IPS-18c (cell line): ENCODE measurements around the gene OPRL1.
"Not testable (repeated sequence)": the region's sequence is repeated elsewhere in the genome, so short reads cannot be mapped to it uniquely, and the experiment has no call there.

ENCODE experiments used
- H3K4me3 ChIP-seq: 2 replicates; pipeline ENCODE4 v1.7.0; 2013; ENCODE audit warnings: low read depth, mild to moderate bottlenecking, low read length, moderate library complexity; ENCODE audit not compliant: insufficient read depth
- H3K9me3 ChIP-seq: one replicate; pipeline ENCODE4 v1.6.1; 2013; ENCODE audit warnings: mild to moderate bottlenecking, low read length, moderate library complexity; ENCODE audit not compliant: control insufficient read depth, insufficient read depth

The OPRL1 gene

DNA sequence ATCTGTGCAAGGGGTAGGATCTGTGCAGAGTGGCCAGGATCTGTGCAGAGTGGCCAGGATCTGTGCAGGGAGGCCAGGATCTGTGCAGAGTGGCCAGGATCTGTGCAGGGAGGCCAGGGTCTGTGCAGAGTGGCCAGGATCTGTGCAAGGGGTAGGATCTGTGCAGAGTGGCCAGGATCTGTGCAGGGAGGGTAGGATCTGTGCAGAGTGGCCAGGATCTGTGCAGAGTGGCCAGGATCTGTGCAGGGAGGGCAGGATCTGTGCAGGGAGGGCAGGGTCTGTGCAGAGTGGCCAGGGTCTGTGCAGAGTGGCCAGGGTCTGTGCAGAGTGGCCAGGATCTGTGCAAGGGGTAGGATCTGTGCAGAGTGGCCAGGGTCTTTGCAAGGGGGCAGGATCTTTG is 8.7 kb downstream of the OPRL1 start:
- not testable (repeated sequence) for H3K9me3 ChIP-seq, H3K4me3 ChIP-seq

DNA sequence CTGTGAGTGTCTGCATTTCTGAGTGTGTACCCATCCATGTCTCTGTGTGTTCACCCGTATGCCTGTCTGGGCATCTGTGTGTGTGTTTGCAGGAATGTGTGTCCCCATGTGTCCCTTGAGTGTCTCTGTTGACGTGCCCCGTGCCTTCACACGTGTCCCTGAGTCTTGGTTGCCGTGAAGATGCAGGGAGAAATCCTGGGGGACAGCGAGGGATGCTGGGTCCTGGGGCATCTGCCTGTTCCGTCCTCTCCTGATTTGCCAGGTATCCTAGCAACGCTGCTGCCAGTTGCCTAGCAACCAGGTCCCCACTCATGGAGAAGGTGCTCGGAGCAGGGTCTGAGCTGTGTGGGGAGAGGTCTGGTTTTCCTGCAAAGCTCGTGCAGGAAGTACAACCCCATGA is 10.3 kb downstream of the OPRL1 start:
- Histone ChIP-seq H3K9me3 (peaks cover 2% of the 10 kb centered on the region), H3K4me3 (no peak overlapping the region)

DNA sequence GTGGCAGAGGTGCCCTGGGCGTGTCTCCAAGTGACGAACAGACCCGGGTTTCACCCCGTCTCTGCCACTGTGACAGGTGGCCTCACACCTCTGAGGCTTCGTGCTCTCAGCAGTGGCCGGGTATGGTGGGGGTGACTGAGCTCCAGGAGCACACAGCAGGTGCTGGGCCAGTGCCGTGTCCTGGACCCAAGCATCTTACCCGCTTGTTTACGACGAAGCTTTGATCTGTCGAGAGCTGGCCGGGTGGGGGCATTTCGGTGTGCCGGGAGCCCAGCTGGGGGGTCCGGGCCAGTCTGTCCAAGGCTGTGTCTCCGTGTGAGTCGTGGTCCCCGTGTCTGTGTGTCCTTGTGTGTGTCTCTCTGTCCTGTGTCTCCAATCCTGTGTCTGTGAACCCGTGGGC is 11.5 kb downstream of the OPRL1 start:
- Histone ChIP-seq H3K9me3 (peaks cover 2% of the 10 kb centered on the region), H3K4me3 (no peak overlapping the region)

DNA sequence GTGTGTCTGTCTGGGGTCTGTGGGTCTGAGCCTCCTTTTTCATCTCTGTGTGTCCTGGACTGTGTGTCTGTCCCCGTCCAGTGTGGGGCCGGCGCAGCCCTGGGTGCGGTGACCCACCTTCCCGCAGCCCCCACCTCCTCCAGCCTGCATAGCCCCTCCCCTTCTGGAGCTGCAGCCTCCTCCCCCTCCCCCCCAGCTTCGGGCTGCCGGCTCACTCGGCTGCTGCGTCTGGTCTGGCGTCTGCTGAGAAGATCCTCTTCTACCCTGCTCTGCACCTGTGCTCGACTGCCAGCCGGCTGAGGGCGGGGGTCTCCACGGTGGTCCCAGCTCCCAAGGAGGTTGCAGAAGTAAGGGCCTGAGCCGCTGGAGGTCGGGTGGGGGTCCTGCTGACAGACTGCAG is 11.9 kb downstream of the OPRL1 start:
- peaks cover 2% of the 10 kb centered on the region for H3K9me3 ChIP-seq
- no peak overlapping the region for H3K4me3 ChIP-seq

DNA sequence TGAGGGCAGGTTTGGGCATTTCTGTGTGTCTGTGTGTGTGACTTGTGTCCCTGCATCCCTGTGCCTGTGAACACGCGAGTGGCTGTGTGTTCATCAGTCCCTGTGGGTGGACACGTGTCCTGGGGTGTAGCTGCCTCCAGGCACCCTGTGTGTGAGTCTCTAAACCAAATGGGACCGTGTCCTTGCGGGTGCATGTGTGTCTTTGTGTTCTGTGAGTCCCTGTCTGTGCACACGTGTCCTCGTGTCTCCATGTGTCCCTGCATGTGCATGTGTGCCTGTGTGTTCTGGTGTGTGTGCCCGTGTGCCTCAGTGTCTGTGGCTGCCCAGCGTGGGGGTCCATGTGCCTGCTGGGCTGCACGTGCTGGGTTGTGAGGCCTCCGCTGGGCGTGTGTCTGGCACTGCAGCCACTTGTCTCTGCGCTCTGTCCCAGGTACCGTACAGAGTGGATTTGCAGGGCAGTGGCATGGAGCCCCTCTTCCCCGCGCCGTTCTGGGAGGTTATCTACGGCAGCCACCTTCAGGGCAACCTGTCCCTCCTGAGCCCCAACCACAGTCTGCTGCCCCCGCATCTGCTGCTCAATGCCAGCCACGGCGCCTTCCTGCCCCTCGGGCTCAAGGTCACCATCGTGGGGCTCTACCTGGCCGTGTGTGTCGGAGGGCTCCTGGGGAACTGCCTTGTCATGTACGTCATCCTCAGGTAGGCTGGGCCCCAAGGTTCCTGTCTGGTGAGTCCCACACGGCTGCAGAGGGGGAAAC is 12.6 kb downstream of the OPRL1 start:
- Histone ChIP-seq H3K9me3 (peaks cover 1% of the 10 kb centered on the region), H3K4me3 (no peak overlapping the region)

DNA sequence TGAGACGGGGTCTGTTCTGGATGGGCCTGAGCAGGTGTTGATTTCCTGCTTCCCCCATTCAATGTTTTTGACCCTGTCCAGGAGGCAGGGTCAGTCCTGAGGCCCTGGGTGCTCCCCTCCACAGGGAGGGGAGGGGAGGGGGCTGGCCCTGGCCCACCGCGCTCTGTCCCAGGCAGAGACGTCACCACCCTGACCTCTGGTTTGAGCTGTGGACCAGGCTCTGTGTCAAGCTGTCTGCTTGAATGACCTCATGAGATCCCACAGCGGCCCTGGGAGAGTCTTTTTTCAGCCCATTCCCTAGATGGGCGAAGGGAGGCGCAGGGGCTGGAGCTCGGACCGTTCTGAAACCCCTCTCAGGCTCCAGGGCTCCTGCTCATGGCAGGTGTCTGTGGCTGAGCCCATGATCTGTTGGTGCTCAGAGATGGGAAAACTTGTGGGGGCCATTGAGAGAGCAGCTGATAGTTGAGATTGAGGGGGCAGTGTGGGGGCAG is 13.2 kb downstream of the OPRL1 start:
- Histone ChIP-seq H3K4me3 (no peak overlapping the region), H3K9me3 (no peaks in the 10 kb centered on the region)

DNA sequence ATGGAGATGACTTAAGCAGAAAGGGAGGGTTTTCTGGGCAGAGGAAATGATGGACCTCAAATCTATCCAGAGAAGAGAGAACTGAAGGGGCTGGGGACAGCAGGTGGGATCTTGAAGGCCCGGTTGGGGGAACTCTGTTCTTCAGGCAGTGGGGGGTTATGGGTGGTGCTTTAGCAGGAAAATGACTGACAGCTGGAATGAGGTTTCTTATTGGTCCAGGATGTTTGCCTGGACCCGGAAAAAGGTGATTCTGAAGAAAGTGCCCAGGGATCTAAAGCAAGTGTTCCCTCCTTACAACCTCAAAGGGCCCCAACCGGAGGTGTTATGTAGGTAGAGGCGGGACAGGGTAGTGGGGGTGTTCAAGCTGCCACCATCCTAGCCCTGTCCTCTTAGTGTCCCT is 15.6 kb downstream of the OPRL1 start:
- no peak overlapping the region for H3K4me3 ChIP-seq
- no peaks in the 10 kb centered on the region for H3K9me3 ChIP-seq

DNA sequence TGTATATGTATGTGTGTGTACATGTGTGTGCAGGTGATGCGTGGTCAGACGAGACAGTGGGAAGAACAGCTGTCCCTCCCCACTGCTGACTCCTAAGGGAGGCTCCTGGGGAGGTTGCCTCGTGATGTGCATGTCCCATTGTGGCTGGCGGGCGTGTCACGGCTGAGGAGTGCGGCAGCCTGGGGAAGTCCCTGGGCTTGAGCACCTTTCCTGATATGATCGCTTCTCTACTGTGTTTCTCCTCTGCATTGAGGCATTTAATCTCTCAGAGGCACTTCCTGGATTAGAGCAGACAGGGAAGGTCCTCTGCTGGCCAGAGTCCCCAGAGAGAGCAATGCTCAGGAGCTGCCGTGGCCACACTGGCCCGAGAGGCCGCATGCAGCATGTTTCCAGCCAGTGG is 16.0 kb downstream of the OPRL1 start:
- Histone ChIP-seq H3K9me3 (no peaks in the 10 kb centered on the region), H3K4me3 (no peak overlapping the region)

DNA sequence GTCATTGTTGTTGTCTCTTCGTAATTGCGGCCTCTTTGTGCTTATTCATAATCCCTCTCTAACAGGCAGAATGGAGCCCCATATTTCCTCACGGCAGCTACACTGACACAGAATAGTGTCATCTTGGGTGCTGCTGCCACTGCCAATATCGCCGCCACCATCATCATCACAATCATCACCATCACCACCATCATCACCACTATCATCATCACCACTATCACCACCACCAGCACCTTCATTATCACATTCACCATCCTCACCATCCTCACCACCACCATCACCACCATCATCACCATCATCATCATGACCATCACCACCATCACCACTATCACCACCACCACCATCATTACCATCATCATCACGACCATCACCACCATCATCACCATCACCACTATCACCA is 16.7 kb downstream of the OPRL1 start:
- H3K4me3 ChIP-seq: no peak overlapping the region
- no peaks in the 10 kb centered on the region for H3K9me3 ChIP-seq

DNA sequence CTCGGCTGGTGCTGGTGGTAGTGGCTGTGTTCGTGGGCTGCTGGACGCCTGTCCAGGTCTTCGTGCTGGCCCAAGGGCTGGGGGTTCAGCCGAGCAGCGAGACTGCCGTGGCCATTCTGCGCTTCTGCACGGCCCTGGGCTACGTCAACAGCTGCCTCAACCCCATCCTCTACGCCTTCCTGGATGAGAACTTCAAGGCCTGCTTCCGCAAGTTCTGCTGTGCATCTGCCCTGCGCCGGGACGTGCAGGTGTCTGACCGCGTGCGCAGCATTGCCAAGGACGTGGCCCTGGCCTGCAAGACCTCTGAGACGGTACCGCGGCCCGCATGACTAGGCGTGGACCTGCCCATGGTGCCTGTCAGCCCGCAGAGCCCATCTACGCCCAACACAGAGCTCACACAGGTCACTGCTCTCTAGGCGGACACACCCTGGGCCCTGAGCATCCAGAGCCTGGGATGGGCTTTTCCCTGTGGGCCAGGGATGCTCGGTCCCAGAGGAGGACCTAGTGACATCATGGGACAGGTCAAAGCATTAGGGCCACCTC is 18.7 kb downstream of the OPRL1 start:
- H3K4me3 ChIP-seq: no peak overlapping the region
- H3K9me3 ChIP-seq: no peaks in the 10 kb centered on the region

DNA sequence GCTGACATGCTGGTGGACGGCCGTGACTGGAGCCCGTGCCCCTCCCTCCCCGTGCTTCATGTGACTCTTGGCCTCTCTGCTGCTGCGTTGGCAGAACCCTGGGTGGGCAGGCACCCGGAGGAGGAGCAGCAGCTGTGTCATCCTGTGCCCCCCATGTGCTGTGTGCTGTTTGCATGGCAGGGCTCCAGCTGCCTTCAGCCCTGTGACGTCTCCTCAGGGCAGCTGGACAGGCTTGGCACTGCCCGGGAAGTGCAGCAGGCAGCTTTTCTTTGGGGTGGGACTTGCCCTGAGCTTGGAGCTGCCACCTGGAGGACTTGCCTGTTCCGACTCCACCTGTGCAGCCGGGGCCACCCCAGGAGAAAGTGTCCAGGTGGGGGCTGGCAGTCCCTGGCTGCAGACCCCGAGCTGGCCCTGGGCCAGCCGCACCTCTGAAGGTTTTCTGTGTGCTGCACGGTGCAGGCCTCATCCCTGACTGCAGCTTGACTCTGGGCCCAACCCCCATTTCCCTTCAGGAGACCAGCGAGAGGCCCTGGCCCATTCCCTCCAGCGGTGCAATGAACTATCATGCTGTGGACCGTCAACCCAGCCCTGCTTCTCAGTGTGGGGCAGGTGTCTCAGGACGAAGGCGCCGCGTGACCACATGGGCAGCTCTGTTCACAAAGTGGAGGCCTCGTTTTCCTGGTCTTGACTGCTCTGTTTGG is 19.4 kb downstream of the OPRL1 start:
- Histone ChIP-seq H3K9me3 (no peaks in the 10 kb centered on the region), H3K4me3 (no peak overlapping the region)

DNA sequence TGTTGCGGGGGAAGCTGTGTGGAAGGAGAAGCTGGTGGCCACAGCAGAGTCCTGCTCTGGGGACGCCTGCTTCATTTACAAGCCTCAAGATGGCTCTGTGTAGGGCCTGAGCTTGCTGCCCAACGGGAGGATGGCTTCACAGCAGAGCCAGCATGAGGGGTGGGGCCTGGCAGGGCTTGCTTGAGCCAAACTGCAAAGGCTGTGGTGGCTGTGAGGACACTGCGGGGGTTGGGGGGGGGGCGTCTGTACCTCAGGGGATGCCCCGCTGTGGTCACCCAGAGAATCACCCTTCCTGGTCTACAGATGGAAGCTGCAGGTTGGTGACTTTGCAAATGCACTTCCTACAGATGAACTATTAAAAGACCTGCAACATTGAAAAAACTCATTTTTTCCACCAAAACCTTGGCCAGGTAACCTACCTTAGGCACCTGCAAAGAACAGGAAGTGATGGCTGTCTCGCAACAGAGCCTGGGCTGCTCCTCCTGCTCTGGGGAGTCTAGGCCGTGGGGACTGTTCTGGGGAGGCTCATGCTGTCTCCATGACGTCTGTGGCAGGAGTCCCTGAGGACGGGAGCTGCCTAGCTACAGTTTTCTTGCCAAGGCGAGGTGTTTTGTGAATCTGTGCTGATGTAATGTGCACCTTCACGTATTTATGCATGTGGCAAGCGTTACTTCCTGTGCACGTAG is 20.1 kb downstream of the OPRL1 start:
- H3K9me3 ChIP-seq: no peaks in the 10 kb centered on the region
- no peak overlapping the region for H3K4me3 ChIP-seq

DNA sequence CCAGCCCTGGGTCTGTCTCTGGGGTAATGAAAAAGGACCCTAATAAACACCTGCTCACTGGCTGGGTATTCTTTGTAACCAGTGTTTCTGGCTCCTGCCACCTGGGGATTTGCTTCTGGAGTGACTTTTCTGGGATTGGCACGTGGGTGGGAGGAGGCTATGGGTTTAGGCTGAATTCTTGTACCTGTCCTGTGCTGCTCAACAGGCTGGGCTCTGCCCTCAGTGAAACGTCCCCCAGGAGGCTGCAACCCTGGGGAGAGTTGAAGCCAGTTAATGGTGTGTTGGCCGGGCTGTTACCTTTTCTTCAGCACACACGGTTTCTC is 20.6 kb downstream of the OPRL1 start:
- H3K4me3 ChIP-seq: no peak overlapping the region
- no peaks in the 10 kb centered on the region for H3K9me3 ChIP-seq

DNA sequence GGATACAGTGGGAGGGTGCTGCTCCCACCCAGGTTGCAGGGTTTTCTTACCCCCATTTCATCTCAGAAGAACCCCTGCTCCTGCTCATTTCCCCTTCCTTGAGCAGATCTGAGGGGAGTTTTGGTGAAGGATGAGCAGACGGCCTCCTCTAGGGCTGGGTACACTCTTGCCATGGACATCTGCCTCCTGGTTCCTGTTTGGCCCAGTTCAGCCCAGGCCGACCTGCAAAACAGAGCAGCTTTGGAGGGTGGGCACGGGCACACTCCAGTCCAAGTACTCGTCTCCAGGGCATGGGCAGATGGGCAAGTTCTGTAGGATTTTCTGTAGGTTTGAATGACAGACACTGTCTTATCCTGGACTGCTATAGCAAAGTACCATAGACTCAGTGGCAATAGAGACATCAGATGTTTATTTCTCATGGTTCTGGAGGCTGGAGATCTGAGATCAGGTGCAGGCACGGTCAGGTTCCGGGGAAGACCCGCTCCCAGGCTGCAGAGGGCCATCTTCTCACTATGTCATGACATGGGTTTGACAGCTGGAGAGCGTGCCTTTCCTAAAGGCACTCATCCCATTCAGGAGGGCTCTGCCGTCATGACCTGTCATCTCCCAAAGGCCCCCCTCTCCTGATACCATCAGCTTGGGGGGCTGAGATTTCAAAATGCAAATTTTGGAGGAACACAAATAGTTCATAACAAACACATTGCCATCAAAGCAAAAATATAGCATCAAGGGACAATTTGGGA is 21.2 kb downstream of the OPRL1 start:
- Histone ChIP-seq H3K4me3 (no peak overlapping the region), H3K9me3 (no peaks in the 10 kb centered on the region)

DNA sequence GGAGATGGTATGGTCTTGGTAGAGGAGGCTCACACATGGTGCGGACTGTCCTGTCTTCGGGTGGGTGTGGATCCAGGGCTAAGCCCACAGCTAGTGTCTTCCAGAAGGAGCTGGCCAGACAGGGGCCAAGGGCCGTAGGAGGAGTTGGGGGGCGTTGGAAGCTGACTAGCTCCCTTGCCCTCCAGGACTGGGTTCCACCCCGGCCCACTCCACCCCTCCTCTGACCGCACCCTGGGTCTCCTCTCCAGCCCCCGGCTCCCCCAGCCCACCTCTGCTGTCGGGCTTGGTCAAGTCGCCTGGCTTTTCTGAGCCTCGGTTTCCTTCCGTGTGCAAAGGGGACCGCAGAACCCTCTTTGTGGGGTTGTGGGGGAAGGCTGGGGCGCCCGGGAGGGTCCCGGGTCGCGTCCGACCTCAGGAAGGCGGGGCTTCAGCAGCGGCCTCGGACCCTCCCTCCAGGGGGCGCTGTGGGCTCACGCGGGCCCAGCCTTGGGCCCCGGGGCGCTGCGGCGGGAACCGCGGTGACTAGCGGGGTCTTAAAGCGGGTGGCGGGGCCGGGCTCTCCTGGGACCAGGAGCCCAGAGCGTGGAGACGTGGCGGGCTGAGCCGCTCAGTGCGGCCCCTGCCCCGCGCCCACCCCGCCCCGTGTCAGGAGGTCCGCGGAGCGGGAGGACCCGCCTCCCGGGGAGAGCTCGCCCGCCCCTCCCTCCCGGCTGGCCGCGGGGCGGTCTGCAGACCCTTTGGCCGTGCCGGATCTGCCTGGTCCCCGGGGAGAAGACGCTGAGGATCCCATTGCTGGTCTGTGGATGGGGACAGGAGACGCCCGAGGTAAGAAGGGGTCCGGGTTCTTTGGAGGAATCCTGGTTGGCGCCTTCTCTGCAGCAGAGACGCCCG is 22.1 kb downstream of the OPRL1 start:
- H3K9me3 ChIP-seq: no peaks in the 10 kb centered on the region
- peak overlapping the region; percentile 62 for H3K4me3 ChIP-seq

DNA sequence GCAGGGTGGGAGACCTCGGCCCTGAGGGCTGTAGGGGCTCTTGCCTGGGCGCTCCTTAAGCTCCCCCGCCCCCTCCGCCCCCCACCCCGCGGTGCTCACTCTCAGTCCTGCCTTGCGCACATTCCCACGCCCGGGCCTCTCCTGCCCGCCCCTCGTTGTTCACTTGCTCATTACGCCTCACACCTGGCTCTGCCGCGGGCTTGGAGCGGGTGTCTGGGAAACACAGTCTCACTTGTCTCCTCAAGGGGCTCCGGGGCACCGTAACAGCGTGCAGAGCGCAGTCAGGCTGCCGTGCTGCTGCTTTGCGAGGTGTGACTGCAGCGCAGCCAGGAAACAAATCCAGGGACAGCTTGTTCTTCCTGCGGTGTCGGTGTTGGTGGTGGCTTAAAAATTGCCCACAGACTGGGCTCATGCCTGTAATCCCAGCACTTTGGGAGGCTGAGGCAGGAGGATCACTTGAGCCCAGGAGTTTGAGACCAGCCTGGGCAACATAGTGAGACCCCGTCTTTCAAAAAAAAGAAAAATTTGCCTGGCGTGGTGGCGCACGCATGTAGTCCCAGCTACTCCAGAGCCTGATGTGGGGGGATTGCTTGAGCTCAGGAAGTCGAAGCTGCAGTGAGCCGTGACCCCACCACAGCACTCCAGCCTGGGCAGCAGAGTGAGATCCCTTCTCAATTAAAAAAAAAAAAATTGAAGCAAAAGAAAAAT is 22.9 kb downstream of the OPRL1 start:
- Histone ChIP-seq H3K9me3 (no peaks in the 10 kb centered on the region), H3K4me3 (peak overlapping the region; percentile 62)
